SJSA1 (cell line): ENCODE measurements around the gene GRIN2A. TPM values are rescaled to one million over a fixed set of nuclear protein-coding genes. Genes with fewer than 3 reads are reported as not detected.

Source experiments
- DNase-seq, 2 experiments: peaks; one replicate each; pipeline ENCODE4 v3.0.0-alpha.2; 2015 to 2020; ENCODE audit warnings: low spot score in 2 of 2, low read depth in 1 of 2
- H3K27ac ChIP-seq: fragments of 250-450 bp; sonication (Bioruptor Pico); 2 replicates; pipeline ENCODE4 v1.5.1; 2020; ENCODE audit warnings: mild to moderate bottlenecking, moderate library complexity
- H3K27me3 ChIP-seq: fragments of 250-450 bp; sonication (Bioruptor Pico); replicated peaks from 2 replicates; pipeline ENCODE4 v1.5.1; 2020; ENCODE audit warnings: mild to moderate bottlenecking, moderate library complexity
- H3K36me3 ChIP-seq: fragments of 250-450 bp; sonication (Bioruptor Pico); 2 replicates; pipeline ENCODE4 v1.5.1; 2020; ENCODE audit warnings: mild to moderate bottlenecking
- H3K4me1 ChIP-seq: fragments of 250-450 bp; sonication (Bioruptor Pico); replicated peaks from 2 replicates; pipeline ENCODE4 v1.6.1; 2021; ENCODE audit warnings: mild to moderate bottlenecking
- H3K4me3 ChIP-seq: fragments of 250-450 bp; sonication (Bioruptor Pico); 2 replicates; pipeline ENCODE4 v1.5.1; 2020; ENCODE audit warnings: mild to moderate bottlenecking
- H3K9me3 ChIP-seq: fragments of 250-450 bp; sonication (Bioruptor Pico); replicated peaks from 2 replicates; pipeline ENCODE4 v1.5.1; 2020; ENCODE audit warnings: mild to moderate bottlenecking
- total RNA-seq: library from RNA; depleted of rRNA; stranded (reverse); fragments of >200 nt; shearing (Covaris generic); gene quantifications from 2 replicates; pipeline ENCODE4 v1.2.3, GENCODE V29; 2014

Gene GRIN2A
- total RNA-seq, 1 experiment from 2014 or later: not detected

- H3K9me3 ChIP-seq: no peaks in the 10 kb centered on the region
- no peak for DNase-seq
- no peaks in the 10 kb centered on the region for H3K4me1 ChIP-seq
- no peak overlapping the region for H3K27ac ChIP-seq
- H3K36me3 ChIP-seq: no peaks in the 10 kb centered on the region
- no peaks in the 10 kb centered on the region for H3K27me3 ChIP-seq
- H3K4me3 ChIP-seq: no peak overlapping the region
Observed at GRCh38 chr16:10172848-10173655, 9.2 kb downstream of the GRIN2A start.

GRCh38 chr16:10171221-10171620 lies 11.0 kb downstream of the GRIN2A start:
- H3K27ac ChIP-seq: no peak overlapping the region
- no peaks in the 10 kb centered on the region for H3K27me3 ChIP-seq
- H3K9me3 ChIP-seq: no peaks in the 10 kb centered on the region
- H3K4me3 ChIP-seq: no peak overlapping the region
- DNase-seq: no peak
- H3K36me3 ChIP-seq: no peaks in the 10 kb centered on the region
- H3K4me1 ChIP-seq: no peaks in the 10 kb centered on the region

- no peaks in the 10 kb centered on the region for H3K4me1 ChIP-seq
- H3K4me3 ChIP-seq: no peak overlapping the region
- H3K27me3 ChIP-seq: no peaks in the 10 kb centered on the region
- no peaks in the 10 kb centered on the region for H3K9me3 ChIP-seq
- no peak overlapping the region for H3K27ac ChIP-seq
- no peak for DNase-seq
- no peaks in the 10 kb centered on the region for H3K36me3 ChIP-seq
Observed at GRCh38 chr16:10169904-10170410, 12.3 kb downstream of the GRIN2A start.

- Histone ChIP-seq H3K9me3 (no peaks in the 10 kb centered on the region), H3K36me3 (no peaks in the 10 kb centered on the region), H3K27ac (no peak overlapping the region), H3K4me3 (no peak overlapping the region), H3K27me3 (no peaks in the 10 kb centered on the region), H3K4me1 (no peaks in the 10 kb centered on the region)
- no peak for DNase-seq
Observed at GRCh38 chr16:10169031-10169430, 13.2 kb downstream of the GRIN2A start.

GRCh38 chr16:10168258-10168657 lies 14.0 kb downstream of the GRIN2A start:
- Histone ChIP-seq H3K4me3 (no peak overlapping the region), H3K9me3 (no peaks in the 10 kb centered on the region), H3K27ac (no peak overlapping the region), H3K27me3 (no peaks in the 10 kb centered on the region), H3K4me1 (no peaks in the 10 kb centered on the region), H3K36me3 (no peaks in the 10 kb centered on the region)
- DNase-seq: no peak

GRCh38 chr16:10165643-10166042 lies 16.6 kb downstream of the GRIN2A start:
- no peaks in the 10 kb centered on the region for H3K36me3 ChIP-seq
- DNase-seq: no peak
- H3K4me1 ChIP-seq: no peaks in the 10 kb centered on the region
- H3K9me3 ChIP-seq: no peaks in the 10 kb centered on the region
- no peaks in the 10 kb centered on the region for H3K27me3 ChIP-seq
- H3K27ac ChIP-seq: no peak overlapping the region
- H3K4me3 ChIP-seq: no peak overlapping the region

- Histone ChIP-seq H3K27me3 (no peaks in the 10 kb centered on the region), H3K27ac (no peak overlapping the region), H3K4me3 (no peak overlapping the region), H3K36me3 (no peaks in the 10 kb centered on the region), H3K4me1 (no peaks in the 10 kb centered on the region), H3K9me3 (no peaks in the 10 kb centered on the region)
- no peak for DNase-seq
Observed at GRCh38 chr16:10162981-10163380, 19.2 kb downstream of the GRIN2A start.

- no peaks in the 10 kb centered on the region for H3K27me3 ChIP-seq
- H3K9me3 ChIP-seq: no peaks in the 10 kb centered on the region
- H3K4me3 ChIP-seq: no peak overlapping the region
- H3K4me1 ChIP-seq: no peaks in the 10 kb centered on the region
- no peak overlapping the region for H3K27ac ChIP-seq
- H3K36me3 ChIP-seq: no peaks in the 10 kb centered on the region
- DNase-seq: no peak
Observed at GRCh38 chr16:10156099-10156498, 26.1 kb downstream of the GRIN2A start.

- Histone ChIP-seq H3K4me3 (no peak overlapping the region), H3K9me3 (no peaks in the 10 kb centered on the region), H3K4me1 (no peaks in the 10 kb centered on the region), H3K36me3 (no peaks in the 10 kb centered on the region), H3K27ac (no peak overlapping the region), H3K27me3 (no peaks in the 10 kb centered on the region)
- DNase-seq: no peak
Observed at GRCh38 chr16:10154389-10154788, 27.8 kb downstream of the GRIN2A start.

GRCh38 chr16:10153985-10154384 lies 28.2 kb downstream of the GRIN2A start:
- no peaks in the 10 kb centered on the region for H3K4me1 ChIP-seq

GRCh38 chr16:10151718-10152117 lies 30.5 kb downstream of the GRIN2A start:
- Histone ChIP-seq H3K9me3 (no peaks in the 10 kb centered on the region), H3K27ac (no peak overlapping the region), H3K4me1 (no peaks in the 10 kb centered on the region), H3K4me3 (no peak overlapping the region), H3K36me3 (no peaks in the 10 kb centered on the region), H3K27me3 (no peaks in the 10 kb centered on the region)
- DNase-seq: no peak

More at GRCh38 chr16:10153985-10154384, 28.2 kb downstream of the GRIN2A start:
- Histone ChIP-seq H3K9me3 (no peaks in the 10 kb centered on the region), H3K27me3 (no peaks in the 10 kb centered on the region), H3K36me3 (no peaks in the 10 kb centered on the region), H3K27ac (no peak overlapping the region), H3K4me3 (no peak overlapping the region)
- DNase-seq: no peak

- Histone ChIP-seq H3K9me3 (no peaks in the 10 kb centered on the region), H3K36me3 (no peaks in the 10 kb centered on the region), H3K4me3 (no peak overlapping the region), H3K27me3 (no peaks in the 10 kb centered on the region), H3K4me1 (no peaks in the 10 kb centered on the region), H3K27ac (no peak overlapping the region)
- DNase-seq: no peak
Observed at GRCh38 chr16:10150906-10151305, 31.3 kb downstream of the GRIN2A start.

- Histone ChIP-seq H3K27ac (no peak overlapping the region), H3K9me3 (no peaks in the 10 kb centered on the region), H3K4me3 (no peak overlapping the region), H3K27me3 (no peaks in the 10 kb centered on the region), H3K4me1 (no peaks in the 10 kb centered on the region), H3K36me3 (no peaks in the 10 kb centered on the region)
- no peak for DNase-seq
Observed at GRCh38 chr16:10145542-10146035, 36.6 kb downstream of the GRIN2A start.

GRCh38 chr16:10141671-10142070 lies 40.6 kb downstream of the GRIN2A start:
- no peak for DNase-seq
- no peaks in the 10 kb centered on the region for H3K36me3 ChIP-seq
- H3K4me1 ChIP-seq: no peaks in the 10 kb centered on the region
- no peak overlapping the region for H3K27ac ChIP-seq
- H3K9me3 ChIP-seq: no peaks in the 10 kb centered on the region
- no peaks in the 10 kb centered on the region for H3K27me3 ChIP-seq
- no peak overlapping the region for H3K4me3 ChIP-seq
